Activated naive CD4-positive, alpha-beta T cell treated with anti-CD3 and anti-CD28 coated beads for 36 hours (primary cell): Measurements from ENCODE around the gene SLAIN2. TPM values are rescaled to one million over a fixed set of nuclear protein-coding genes. Genes with fewer than 3 reads are reported as not detected.
"Not testable (repeated sequence)": the region's sequence is repeated elsewhere in the genome, so short reads cannot be mapped to it uniquely, and the experiment has no call there.

ENCODE experiments used
- CTCF ChIA-PET: fragments of 350-600 bp; sonication (Branson Sonifier 250); formaldehyde crosslinking; loops from one replicate; lab custom pipeline; 2021; ENCODE audit warnings: antibody characterized with exemption; lab: Charles Lee
- DNase-seq: peaks from one replicate; pipeline ENCODE4 v3.0.0-alpha.2; 2020
- H3K27ac Mint-ChIP-seq: one replicate; pipeline ENCODE4 v1.8.0; 2021; ENCODE audit warnings: mild to moderate bottlenecking, mixed read lengths
- H3K27me3 Mint-ChIP-seq: one replicate; pipeline ENCODE4 v1.8.0; 2021; ENCODE audit warnings: low read depth, mixed read lengths
- H3K36me3 Mint-ChIP-seq: one replicate; pipeline ENCODE4 v1.8.0; 2021; ENCODE audit warnings: low read depth, mixed read lengths
- H3K4me1 Mint-ChIP-seq: one replicate; pipeline ENCODE4 v1.8.0; 2021; ENCODE audit warnings: low read depth, mixed read lengths
- H3K4me3 Mint-ChIP-seq: one replicate; pipeline ENCODE4 v1.8.0; 2021; ENCODE audit warnings: mild to moderate bottlenecking, moderate library complexity, mixed read lengths
- H3K9me3 Mint-ChIP-seq: one replicate; pipeline ENCODE4 v1.8.0; 2021; ENCODE audit warnings: mixed read lengths
- intact Hi-C: fragments of 100-400 bp; cut with micrococcal nuclease; formaldehyde crosslinking; loops from one replicate; pipeline ENCODE4 v1.15.1; 2023
- total RNA-seq, 2 experiments: library from RNA; stranded (reverse); gene quantifications; one replicate each; pipeline ENCODE4 v1.2.3, GENCODE V29; 2021

The SLAIN2 gene
- total RNA-seq, 2 experiments from 2014 or later = 39.7 to 42.6 TPM

- Mint-ChIP-seq H3K4me1 (peaks cover 2% of the 10 kb centered on the region), H3K4me3 (no peak overlapping the region), H3K27me3 (no peaks in the 10 kb centered on the region), H3K27ac (no peak overlapping the region), H3K36me3 (peaks cover 21% of the 10 kb centered on the region), H3K9me3 (no peaks in the 10 kb centered on the region)
- intact Hi-C loops = no loop called here
- no peak for DNase-seq
- CTCF ChIA-PET = interaction anchor here (0.9 kb wide), 1 partner anchor 22 kb away, joined by 3 read pairs; no protein-coding TSS in a partner anchor
These were observed 79.8 kb downstream of the SLAIN2 start for GRCh38 chr4:48421101-48421500.

GRCh38 chr4:48428926-48429325 is 87.6 kb downstream of the SLAIN2 start:
- CTCF ChIA-PET = interaction anchor here (0.6 to 1.5 kb wide), 2 partner anchors 19 to 87 kb away, joined by 3 to 4 read pairs; no protein-coding TSS in a partner anchor
- peaks cover 49% of the 10 kb centered on the region for H3K4me1 Mint-ChIP-seq
- DNase-seq = no peak
- H3K27ac Mint-ChIP-seq = no peak overlapping the region
- no peak overlapping the region for H3K4me3 Mint-ChIP-seq
- intact Hi-C loops = loop anchor here (1.0 to 5.0 kb wide), 8 partner anchors 70 to 480 kb away; partner anchors contain the start of genes SLAIN2 and TEC
- H3K36me3 Mint-ChIP-seq = peaks cover 5% of the 10 kb centered on the region
- no peaks in the 10 kb centered on the region for H3K27me3 Mint-ChIP-seq
- H3K9me3 Mint-ChIP-seq = no peaks in the 10 kb centered on the region

GRCh38 chr4:48429709-48430474 is 88.6 kb downstream of the SLAIN2 start:
- Mint-ChIP-seq H3K4me3 (no peak overlapping the region), H3K27me3 (no peaks in the 10 kb centered on the region), H3K36me3 (peaks cover 5% of the 10 kb centered on the region), H3K4me1 (peaks cover 49% of the 10 kb centered on the region), H3K9me3 (no peaks in the 10 kb centered on the region), H3K27ac (no peak overlapping the region)
- peak; percentile 16 for DNase-seq
- CTCF ChIA-PET = interaction anchor here (1.1 to 1.5 kb wide), 3 partner anchors 88 to 306 kb away, joined by 3 to 4 read pairs (median 3); no protein-coding TSS in a partner anchor
- intact Hi-C loops = loop anchor here (1.0 to 10.0 kb wide), 9 partner anchors 69 to 479 kb away; partner anchors contain the start of genes SLAIN2 and TEC

DNA sequence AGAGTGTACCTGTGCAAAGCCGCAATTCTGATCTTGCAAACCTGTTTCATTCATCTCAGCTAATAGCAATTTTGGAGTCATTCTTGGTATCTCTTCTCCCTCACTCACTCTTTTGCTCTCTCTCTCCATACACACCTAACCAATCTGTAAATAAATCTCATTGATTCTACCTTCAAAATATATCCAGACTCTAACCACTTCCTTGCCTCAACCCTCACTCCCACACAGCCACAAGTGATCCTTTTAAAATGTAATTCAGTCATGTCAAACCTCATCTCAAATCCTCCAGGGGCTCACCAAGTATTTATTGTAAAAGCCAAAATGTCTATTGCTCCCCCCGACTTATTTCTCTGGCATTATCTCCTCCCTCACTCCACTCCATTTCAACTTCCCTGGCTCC is 90.1 kb downstream of the SLAIN2 start:
- CTCF ChIA-PET = no interaction called here

GRCh38 chr4:48432017-48432416 is 90.7 kb downstream of the SLAIN2 start:
- Mint-ChIP-seq H3K4me3 (no peak overlapping the region), H3K27ac (no peak overlapping the region), H3K4me1 (peaks cover 46% of the 10 kb centered on the region), H3K27me3 (no peaks in the 10 kb centered on the region), H3K36me3 (peaks cover 4% of the 10 kb centered on the region), H3K9me3 (no peaks in the 10 kb centered on the region)
- intact Hi-C loops = loop anchor here (10.0 kb wide), 1 partner anchor 397 kb away; no protein-coding TSS in a partner anchor
- CTCF ChIA-PET = no interaction called here
- no peak for DNase-seq

More for the DNA sequence above, 90.1 kb downstream of the SLAIN2 start:
- peaks cover 5% of the 10 kb centered on the region for H3K36me3 Mint-ChIP-seq
- peak; percentile 21 for DNase-seq
- no peaks in the 10 kb centered on the region for H3K27me3 Mint-ChIP-seq
- no peak overlapping the region for H3K27ac Mint-ChIP-seq
- H3K9me3 Mint-ChIP-seq = no peaks in the 10 kb centered on the region
- intact Hi-C loops = loop anchor here (10.0 kb wide), 1 partner anchor 397 kb away; no protein-coding TSS in a partner anchor
- H3K4me3 Mint-ChIP-seq = no peak overlapping the region
- H3K4me1 Mint-ChIP-seq = peaks cover 47% of the 10 kb centered on the region

- DNase-seq = no peak
- CTCF ChIA-PET = interaction anchor here (1.4 kb wide), 1 partner anchor 109 kb away, joined by 4 read pairs; no protein-coding TSS in a partner anchor
- Mint-ChIP-seq H3K36me3 (no peaks in the 10 kb centered on the region), H3K4me3 (no peak overlapping the region), H3K27ac (no peak overlapping the region), H3K4me1 (peaks cover 7% of the 10 kb centered on the region), H3K9me3 (no peaks in the 10 kb centered on the region), H3K27me3 (no peaks in the 10 kb centered on the region)
- intact Hi-C loops = loop anchor here (10.0 kb wide), 1 partner anchor 402 kb away; no protein-coding TSS in a partner anchor
These were observed 95.0 kb downstream of the SLAIN2 start for GRCh38 chr4:48436318-48436717.

DNA sequence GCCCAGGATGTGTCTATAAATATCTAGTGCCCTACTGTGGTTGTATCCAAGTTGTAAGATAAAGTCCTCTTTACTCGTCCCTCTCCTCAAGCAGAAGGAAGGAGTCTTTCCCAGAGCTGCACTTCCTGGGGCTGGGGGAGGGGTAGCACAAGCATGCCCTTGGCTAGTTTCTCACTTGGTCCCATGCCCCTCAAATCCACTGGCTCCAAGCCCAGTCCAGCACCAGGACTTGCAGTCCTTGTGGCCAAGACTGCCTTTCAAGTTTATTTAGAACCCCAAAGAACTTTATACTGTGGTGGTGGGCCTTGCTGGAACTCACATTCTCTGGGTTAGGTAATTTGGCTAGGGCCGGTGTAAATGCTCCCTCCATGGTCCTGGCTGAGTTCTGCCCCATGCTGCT is 98.7 kb downstream of the SLAIN2 start:
- CTCF ChIA-PET = no interaction called here
- no peaks in the 10 kb centered on the region for H3K4me1 Mint-ChIP-seq
- DNase-seq = no peak
- H3K27me3 Mint-ChIP-seq = no peaks in the 10 kb centered on the region
- H3K9me3 Mint-ChIP-seq = no peaks in the 10 kb centered on the region
- H3K27ac Mint-ChIP-seq = no peak overlapping the region
- H3K4me3 Mint-ChIP-seq = no peak overlapping the region
- no peaks in the 10 kb centered on the region for H3K36me3 Mint-ChIP-seq
- intact Hi-C loops = loop anchor here (10.0 kb wide), 1 partner anchor 405 kb away; no protein-coding TSS in a partner anchor

- intact Hi-C loops, H3K4me1 Mint-ChIP-seq: not testable (repeated sequence)
These were observed 99.6 kb downstream of the SLAIN2 start for GRCh38 chr4:48440914-48441313.

DNA sequence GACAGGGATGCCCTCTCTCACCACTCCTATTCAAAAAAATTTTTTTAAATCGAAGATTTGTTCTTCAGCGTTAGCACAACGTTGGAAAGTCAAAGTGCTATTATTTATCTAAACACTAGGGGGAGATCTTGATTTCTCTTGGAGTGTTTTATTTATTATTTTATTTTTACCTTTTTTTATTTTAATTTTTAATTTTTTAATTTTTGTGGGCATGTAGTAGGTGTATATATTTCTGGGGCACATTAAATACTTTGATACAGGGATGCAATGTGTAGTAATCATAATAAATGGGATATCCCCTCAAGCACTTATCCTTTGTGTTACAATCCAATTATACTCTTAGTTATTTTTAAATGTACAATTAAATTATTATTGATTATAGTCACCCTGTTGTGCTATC is 104.4 kb downstream of the SLAIN2 start:
- no peak overlapping the region for H3K27ac Mint-ChIP-seq
- CTCF ChIA-PET = interaction anchor here (1.1 to 1.8 kb wide), 3 partner anchors 19 to 512 kb away, joined by 3 to 4 read pairs (median 3); no protein-coding TSS in a partner anchor
- no peaks in the 10 kb centered on the region for H3K36me3 Mint-ChIP-seq
- intact Hi-C loops = loop anchor here (1.0 to 5.0 kb wide), 3 partner anchors 101 to 518 kb away; no protein-coding TSS in a partner anchor
- DNase-seq = no peak
- peaks cover 3% of the 10 kb centered on the region for H3K27me3 Mint-ChIP-seq
- H3K4me3 Mint-ChIP-seq = no peak overlapping the region
- H3K4me1 Mint-ChIP-seq = no peaks in the 10 kb centered on the region
- no peaks in the 10 kb centered on the region for H3K9me3 Mint-ChIP-seq

More at GRCh38 chr4:48440914-48441313, 99.6 kb downstream of the SLAIN2 start:
- not testable (repeated sequence) for H3K9me3 Mint-ChIP-seq, H3K36me3 Mint-ChIP-seq, H3K27me3 Mint-ChIP-seq, H3K4me3 Mint-ChIP-seq, DNase-seq, H3K27ac Mint-ChIP-seq
- CTCF ChIA-PET = interaction anchor here (0.5 kb wide), 1 partner anchor 113 kb away, joined by 4 read pairs; no protein-coding TSS in a partner anchor

GRCh38 chr4:48446642-48447041 is 105.3 kb downstream of the SLAIN2 start:
- no peak for DNase-seq
- Mint-ChIP-seq H3K36me3 (no peaks in the 10 kb centered on the region), H3K27ac (no peak overlapping the region), H3K27me3 (peaks cover 3% of the 10 kb centered on the region), H3K9me3 (no peaks in the 10 kb centered on the region), H3K4me3 (no peak overlapping the region), H3K4me1 (no peaks in the 10 kb centered on the region)
- CTCF ChIA-PET = interaction anchor here (0.6 to 1.8 kb wide), 6 partner anchors 18 to 516 kb away, joined by 3 to 5 read pairs (median 3); partner anchors contain the start of gene SLC10A4
- intact Hi-C loops = loop anchor here (5.0 kb wide), 1 partner anchor 236 kb away; no protein-coding TSS in a partner anchor

GRCh38 chr4:48449151-48449550 is 107.8 kb downstream of the SLAIN2 start:
- DNase-seq = no peak
- Mint-ChIP-seq H3K27me3 (peaks cover 6% of the 10 kb centered on the region), H3K27ac (no peak overlapping the region), H3K4me3 (no peak overlapping the region), H3K9me3 (no peaks in the 10 kb centered on the region), H3K36me3 (no peaks in the 10 kb centered on the region), H3K4me1 (no peaks in the 10 kb centered on the region)
- CTCF ChIA-PET = no interaction called here
- intact Hi-C loops = loop anchor here (5.0 kb wide), 1 partner anchor 233 kb away; no protein-coding TSS in a partner anchor

DNA sequence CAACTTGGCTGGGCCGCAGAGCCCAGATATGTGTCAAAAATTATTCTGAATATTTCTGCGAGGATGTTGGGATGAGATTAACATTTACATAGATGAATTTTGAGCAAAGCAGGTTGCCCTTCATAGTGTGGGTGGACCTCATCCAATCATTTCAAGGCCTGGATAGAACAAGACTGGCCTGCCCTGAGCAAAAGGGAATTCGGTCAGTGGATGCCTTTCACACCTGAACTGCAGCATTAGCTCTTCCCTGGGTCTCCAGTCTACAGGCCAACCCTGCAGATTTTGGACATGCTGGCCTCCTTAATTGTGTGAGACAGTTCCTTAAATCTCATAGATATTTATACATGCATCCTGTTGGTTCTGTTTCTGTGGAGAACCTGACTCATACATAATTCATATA is 109.4 kb downstream of the SLAIN2 start:
- Mint-ChIP-seq H3K27me3 (peaks cover 8% of the 10 kb centered on the region), H3K9me3 (no peaks in the 10 kb centered on the region), H3K36me3 (peaks cover 1% of the 10 kb centered on the region), H3K27ac (no peak overlapping the region), H3K4me1 (no peaks in the 10 kb centered on the region), H3K4me3 (no peak overlapping the region)
- no peak for DNase-seq
- intact Hi-C loops = no loop called here
- CTCF ChIA-PET = no interaction called here
